HG02970 (cell line): ENCODE data around the gene ESYT3.

Experiments
- ATAC-seq: cut with Tn5 transposase; IDR thresholded peaks from one replicate; pipeline ENCODE4 v1.9.1; 2021; ENCODE audit warnings: mild to moderate bottlenecking, moderate library complexity, moderate number of reproducible peaks; ENCODE audit not compliant: unreplicated experiment, low FRiP score

The ESYT3 gene

DNA sequence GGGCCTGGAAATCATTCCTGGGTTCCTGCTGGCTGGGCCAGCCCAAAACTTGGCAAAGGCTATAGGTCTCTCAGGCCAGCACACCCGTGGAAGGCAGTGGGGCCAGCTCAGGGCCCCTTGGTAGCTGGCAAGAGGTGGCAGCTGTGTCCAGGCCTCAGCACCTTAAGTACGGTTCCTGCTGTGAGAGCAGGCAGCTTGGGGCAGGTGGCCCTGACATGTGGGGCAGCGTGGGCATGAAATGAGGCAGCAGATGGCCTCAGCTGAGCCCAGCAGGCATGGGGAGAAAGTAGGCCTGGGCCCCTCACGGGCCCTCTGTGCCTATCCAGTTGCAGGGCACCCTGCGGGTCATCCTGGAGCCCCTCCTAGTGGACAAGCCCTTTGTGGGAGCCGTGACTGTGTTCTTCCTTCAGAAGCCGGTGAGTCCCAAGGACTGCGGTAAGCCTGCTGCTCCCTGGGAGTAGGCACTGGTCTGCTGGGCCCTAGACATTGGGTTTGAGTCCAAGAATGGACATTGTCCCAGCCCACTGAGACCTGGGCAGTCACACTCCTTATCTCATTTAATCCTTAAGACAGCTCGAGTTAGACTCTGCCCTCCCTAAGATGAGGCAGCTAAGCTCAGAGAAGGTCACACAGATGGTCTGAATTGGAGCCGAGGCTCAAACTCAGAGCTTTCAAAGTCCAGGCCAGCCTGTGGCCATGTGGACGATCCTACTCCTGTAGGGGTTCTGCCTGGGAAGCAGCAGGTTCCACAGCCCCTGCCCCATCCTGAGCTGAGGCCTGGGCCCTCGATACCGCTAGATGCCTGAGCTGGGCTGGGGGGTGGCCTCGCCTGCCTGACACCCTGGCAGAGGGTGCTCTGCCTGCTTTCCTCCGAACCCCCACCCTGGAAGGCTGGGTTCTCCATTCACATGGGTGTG lies 25.5 kb downstream of the ESYT3 start:
- no peak for ATAC-seq

GRCh38 chr3:138460536-138461205 lies 26.3 kb downstream of the ESYT3 start:
- ATAC-seq, result no peak

GRCh38 chr3:138461246-138461645 lies 26.8 kb downstream of the ESYT3 start:
- ATAC-seq, result no peak

DNA sequence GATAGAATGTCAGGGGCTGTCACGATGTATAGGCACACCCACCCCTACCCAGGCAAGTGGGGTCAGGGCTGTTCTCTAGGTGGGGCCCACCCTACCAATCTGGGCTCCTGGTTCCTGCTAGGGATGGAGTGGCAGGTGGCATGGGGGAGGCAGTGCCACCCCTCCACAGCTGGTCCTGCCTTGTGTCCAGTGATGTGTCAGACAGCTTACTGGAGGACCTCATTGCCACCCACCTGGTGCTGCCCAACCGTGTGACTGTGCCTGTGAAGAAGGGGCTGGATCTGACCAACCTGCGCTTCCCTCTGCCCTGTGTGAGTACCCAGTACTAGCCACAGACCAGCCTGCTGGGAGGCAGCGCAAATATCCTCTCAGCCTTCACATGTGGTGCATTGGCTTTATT lies 27.5 kb downstream of the ESYT3 start:
- no peak for ATAC-seq

GRCh38 chr3:138463724-138464490 lies 29.5 kb downstream of the ESYT3 start:
- no peak for ATAC-seq

- no peak for ATAC-seq
Measured at GRCh38 chr3:138464491-138464860, 30.1 kb downstream of the ESYT3 start.

DNA sequence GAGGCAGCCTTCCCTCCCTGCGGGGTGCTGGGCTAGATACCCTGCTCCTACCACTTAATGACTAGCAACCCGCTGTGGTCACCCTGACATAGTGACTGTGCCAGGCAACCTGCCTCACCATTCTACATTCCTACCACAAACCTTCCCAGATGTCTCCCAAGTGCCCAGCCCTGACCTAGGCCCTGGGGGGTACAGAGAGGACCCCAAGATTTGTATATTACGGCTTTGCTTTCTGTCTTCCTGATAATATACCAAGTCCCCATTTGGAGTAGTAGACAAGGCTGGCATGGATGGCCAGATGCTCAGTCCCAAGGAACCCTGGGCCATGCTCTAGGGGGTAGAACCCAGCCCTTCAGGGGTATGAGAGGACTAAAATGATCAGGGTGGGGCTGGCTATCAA lies 31.0 kb downstream of the ESYT3 start:
- ATAC-seq, result no peak

DNA sequence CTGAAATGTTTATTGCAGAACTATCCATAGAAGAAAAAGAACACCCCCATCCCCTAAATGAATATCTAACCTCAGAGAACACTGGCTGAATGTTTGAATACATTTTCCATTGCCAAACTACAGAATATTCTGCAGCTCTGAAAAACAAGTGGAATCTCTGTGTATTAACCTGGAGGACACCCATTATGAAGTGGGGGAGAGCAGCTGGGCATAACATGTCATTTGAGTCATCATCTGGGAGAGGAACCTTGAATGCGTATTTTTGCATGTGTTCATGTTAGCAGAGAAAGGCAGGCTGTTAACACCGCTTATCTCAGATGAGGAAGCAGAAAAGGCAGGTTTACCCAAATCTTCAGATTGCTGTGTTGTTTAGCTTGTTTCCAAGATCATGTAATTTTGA lies 31.5 kb downstream of the ESYT3 start:
- ATAC-seq, result no peak

DNA sequence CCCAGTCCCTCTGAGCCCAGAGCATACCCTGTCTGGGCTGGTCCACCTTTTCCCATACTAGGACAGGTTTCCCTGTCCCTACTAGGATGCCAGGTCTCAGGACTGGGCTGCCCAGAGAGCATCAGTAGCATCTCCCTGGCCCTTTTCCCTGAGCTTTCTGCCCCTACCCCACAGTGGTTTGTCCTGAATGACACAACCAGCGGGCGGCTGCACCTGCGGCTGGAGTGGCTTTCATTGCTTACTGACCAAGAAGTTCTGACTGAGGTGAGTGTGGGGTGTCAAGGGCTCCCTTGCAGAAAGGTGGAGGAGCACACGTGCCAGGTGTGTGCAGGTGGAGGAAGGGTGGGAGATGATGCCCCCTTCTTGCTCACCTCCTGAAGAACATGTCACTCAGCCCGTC lies 33.5 kb downstream of the ESYT3 start:
- ATAC-seq, result no peak

DNA sequence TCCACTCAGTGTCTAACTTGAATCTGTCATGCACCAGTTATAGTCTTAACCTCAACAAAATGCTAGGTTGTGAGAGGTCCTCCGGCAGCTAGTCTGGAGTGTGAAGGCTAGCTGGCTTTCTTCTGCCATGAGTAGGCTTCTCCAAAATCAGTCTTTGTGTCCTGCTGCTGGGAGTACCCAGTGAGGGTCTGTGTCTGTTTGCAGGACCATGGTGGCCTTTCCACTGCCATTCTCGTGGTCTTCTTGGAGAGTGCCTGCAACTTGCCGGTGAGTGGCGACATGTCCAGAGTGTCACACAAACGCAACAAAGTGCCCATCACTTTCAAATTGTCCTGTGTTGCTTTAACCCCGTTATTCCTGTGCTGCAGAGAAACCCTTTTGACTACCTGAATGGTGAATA lies 34.0 kb downstream of the ESYT3 start:
- no peak for ATAC-seq

- no peak for ATAC-seq
Measured at GRCh38 chr3:138468886-138469285, 34.5 kb downstream of the ESYT3 start.

DNA sequence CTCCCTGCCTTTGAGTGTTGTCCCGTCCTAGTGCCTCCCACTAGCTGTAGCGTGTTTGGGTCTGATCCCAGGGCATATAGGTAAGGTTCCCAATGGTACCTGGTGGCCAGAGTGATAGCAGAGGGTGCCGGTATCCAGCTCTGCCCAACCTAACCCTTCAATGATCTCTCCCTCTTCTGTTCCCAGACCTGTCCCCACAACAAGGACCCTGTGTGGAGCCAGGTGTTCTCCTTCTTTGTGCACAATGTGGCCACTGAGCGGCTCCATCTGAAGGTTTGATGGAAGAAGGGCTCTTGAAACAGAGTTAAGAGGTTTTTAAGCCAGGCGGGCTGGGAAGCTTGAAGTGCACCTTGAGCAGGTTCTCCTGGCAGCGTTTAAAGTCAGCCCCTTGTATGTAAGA lies 35.5 kb downstream of the ESYT3 start:
- ATAC-seq, result no peak

GRCh38 chr3:138470687-138471086 lies 36.3 kb downstream of the ESYT3 start:
- ATAC-seq, result no peak

DNA sequence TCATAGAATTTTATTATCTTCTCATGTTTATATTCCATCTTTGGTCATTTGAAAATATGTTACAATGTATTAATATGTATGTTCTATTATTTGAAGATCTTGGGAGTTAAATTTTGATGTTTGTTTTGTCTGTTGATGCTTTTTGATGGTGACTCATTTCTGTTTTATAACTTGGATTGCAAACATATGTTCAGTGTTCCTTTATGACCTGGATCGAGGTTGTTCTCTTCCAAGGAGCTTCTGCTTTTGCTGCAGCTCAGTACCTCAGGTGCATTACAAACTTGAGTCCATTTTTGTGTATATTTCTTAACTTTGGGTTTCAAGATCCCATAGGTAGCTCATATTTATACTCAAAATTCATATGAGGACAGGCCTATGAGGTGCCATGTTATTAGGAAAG lies 37.1 kb downstream of the ESYT3 start:
- ATAC-seq, result no peak

DNA sequence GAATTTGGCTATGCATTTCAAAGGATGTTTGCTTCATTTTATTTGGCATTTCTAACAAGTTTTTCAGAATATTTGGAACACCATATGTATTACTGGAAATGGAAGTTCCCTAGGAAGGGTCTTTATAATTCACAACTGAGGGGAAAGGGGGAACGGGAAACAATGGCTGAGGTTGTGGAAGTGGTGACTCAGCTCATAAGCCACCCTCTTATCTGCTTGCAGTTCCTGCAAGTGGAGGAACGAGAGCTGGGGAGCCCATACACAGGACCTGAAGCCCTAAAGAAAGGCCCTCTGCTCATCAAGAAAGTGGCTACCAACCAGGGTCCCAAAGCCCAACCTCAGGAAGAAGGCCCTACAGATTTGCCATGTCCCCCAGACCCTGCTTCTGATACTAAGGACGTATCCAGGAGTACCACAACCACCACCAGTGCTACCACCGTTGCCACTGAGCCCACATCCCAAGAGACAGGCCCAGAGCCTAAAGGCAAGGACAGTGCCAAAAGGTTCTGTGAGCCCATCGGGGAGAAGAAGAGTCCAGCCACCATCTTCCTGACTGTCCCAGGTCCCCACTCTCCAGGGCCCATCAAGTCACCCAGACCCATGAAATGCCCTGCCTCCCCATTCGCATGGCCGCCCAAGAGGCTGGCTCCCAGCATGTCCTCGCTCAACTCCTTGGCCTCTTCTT lies 37.9 kb downstream of the ESYT3 start:
- ATAC-seq, result no peak

- no peak for ATAC-seq
Measured at GRCh38 chr3:138473391-138473790, 39.0 kb downstream of the ESYT3 start.

DNA sequence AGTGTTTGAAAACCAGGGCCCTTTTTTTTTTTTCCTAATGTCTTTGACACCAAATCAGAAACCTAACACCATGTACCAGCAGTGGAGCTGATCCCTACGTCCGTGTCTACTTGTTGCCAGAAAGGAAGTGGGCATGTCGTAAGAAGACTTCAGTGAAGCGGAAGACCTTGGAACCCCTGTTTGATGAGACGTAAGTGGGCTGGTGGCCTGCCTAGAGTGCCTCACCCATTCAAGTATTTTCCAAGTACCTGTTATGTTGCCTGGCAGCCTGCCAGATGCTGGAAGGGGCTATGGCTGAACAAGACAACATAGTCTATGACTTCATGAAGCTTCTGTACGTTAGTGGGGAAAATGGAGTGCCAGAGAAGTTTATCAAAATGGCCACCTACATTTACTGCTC lies 39.7 kb downstream of the ESYT3 start:
- ATAC-seq, result no peak

DNA sequence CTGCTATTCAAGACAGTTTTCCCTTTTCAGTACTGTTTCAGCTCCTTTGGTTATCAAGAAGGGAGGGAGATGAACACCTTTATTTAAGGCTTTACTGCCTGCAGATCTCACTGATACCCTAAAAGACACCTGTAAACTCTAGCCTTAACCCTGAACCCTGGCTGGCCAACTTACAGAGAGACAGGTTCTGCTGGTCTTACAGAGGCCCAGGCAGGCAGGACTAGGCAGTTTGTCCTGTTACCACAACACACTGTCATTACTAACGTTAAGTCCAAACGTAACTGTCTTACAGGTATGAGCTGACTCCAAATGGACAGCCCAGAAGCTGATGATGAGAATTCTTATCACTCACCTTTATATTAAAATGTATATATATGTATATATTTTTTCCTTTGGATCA lies 42.1 kb downstream of the ESYT3 start:
- ATAC-seq, result no peak

GRCh38 chr3:138477120-138477519 lies 42.7 kb downstream of the ESYT3 start:
- ATAC-seq, result no peak

- ATAC-seq, result no peak
Measured at GRCh38 chr3:138477801-138478200, 43.4 kb downstream of the ESYT3 start.

DNA sequence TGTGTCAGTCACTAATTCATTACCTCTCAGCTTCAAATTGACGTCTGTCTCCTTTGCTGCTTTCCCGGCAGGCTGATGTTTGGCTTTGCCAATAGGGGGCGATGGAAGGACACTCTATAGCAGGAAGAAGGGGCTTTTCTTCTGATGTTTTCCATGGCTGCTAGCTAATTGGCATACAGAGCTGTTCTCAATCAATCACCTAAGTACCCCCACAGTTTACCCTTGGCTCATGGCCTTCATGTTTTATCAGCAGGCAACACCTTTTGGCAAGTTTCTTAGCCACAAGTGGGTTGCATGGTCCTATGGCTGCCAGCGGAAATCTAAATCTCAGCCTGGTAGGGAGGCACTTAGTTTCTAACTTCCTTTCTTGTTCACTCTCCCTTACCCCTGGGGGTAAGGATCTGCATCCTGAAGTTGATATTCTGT lies 45.0 kb downstream of the ESYT3 start:
- no peak for ATAC-seq
